ENCODE results near the gene WAC.

- no peak for TF ChIP-seq CTCF (IDR thresholded peaks at IDR 0.05; ENCODE audit: low read depth, low read length)
- no peak for TF ChIP-seq MAX (IDR thresholded peaks at IDR 0.05; ENCODE audit: low read depth, low read length)
Observed at GRCh38 chr10:28535846-28536245, 2.9 kb downstream of the WAC start.
